GM06990 (cell line): ENCODE data around the gene PRKCE.

Experiments used
- DNase-seq: peaks from one replicate; pipeline ENCODE4 v3.0.0-alpha.2; 2011; ENCODE audit not compliant: insufficient read length; ENCODE audit errors: extremely low read depth
- H3K27me3 ChIP-seq: replicated peaks from 2 replicates; pipeline ENCODE4 v1.6.0; 2011; ENCODE audit warnings: low read length; ENCODE audit not compliant: control insufficient read depth, insufficient read depth
- H3K36me3 ChIP-seq: 2 replicates; pipeline ENCODE4 v1.5.1; 2011; ENCODE audit warnings: low read length; ENCODE audit not compliant: control insufficient read depth, insufficient read depth
- H3K4me3 ChIP-seq: replicated peaks from 2 replicates; pipeline ENCODE4 v1.5.1; 2011; ENCODE audit warnings: low read depth, mild to moderate bottlenecking, control low read depth, low read length
- TF ChIP-seq, protein P1 (sequence below): IDR thresholded peaks from 2 replicates; pipeline ENCODE4 v1.5.1; 2011; ENCODE audit warnings: low read length, control low read depth, mild to moderate bottlenecking, inconsistent platforms; ENCODE audit not compliant: insufficient read depth, poor library complexity, severe bottlenecking

PRKCE gene

GRCh38 chr2:45631955-45632354, 19.5 kb upstream of the PRKCE start:
- DNase-seq: no peak
- Histone ChIP-seq H3K36me3 (no peaks in the 10 kb centered on the region), H3K27me3 (no peaks in the 10 kb centered on the region), H3K4me3 (no peak overlapping the region)
- TF ChIP-seq, protein P1, sequence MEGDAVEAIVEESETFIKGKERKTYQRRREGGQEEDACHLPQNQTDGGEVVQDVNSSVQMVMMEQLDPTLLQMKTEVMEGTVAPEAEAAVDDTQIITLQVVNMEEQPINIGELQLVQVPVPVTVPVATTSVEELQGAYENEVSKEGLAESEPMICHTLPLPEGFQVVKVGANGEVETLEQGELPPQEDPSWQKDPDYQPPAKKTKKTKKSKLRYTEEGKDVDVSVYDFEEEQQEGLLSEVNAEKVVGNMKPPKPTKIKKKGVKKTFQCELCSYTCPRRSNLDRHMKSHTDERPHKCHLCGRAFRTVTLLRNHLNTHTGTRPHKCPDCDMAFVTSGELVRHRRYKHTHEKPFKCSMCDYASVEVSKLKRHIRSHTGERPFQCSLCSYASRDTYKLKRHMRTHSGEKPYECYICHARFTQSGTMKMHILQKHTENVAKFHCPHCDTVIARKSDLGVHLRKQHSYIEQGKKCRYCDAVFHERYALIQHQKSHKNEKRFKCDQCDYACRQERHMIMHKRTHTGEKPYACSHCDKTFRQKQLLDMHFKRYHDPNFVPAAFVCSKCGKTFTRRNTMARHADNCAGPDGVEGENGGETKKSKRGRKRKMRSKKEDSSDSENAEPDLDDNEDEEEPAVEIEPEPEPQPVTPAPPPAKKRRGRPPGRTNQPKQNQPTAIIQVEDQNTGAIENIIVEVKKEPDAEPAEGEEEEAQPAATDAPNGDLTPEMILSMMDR: no peak

DNA sequence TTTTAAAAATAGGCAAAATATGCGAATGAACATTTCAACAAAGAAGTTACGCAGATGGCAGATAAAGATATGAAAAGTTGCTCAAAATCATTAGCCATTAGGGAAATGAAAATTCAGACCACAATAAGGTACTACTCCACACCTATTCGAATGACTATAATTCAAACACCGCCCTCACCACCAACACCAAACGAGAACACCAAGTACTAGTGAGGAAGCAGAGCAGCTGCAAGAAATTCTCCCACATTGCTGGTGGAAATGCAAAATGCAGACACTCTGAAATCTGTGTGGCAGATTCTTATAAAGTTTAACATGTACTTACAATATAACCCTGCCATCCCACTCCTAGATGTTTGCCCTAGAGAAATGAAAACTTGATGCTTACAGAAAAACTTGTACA, 17.3 kb upstream of the PRKCE start:
- Histone ChIP-seq H3K36me3 (no peaks in the 10 kb centered on the region), H3K27me3 (no peaks in the 10 kb centered on the region; the same call in 1 of the 2 replicates), H3K4me3 (no peak overlapping the region)
- DNase-seq: no peak
- TF ChIP-seq, protein P1: no peak

GRCh38 chr2:45636008-45636407, 15.5 kb upstream of the PRKCE start:
- no peaks in the 10 kb centered on the region; the same call in 1 of the 2 replicates for H3K27me3 ChIP-seq
- TF ChIP-seq, protein P1: no peak
- H3K4me3 ChIP-seq: no peak overlapping the region
- no peak for DNase-seq
- H3K36me3 ChIP-seq: no peaks in the 10 kb centered on the region

DNA sequence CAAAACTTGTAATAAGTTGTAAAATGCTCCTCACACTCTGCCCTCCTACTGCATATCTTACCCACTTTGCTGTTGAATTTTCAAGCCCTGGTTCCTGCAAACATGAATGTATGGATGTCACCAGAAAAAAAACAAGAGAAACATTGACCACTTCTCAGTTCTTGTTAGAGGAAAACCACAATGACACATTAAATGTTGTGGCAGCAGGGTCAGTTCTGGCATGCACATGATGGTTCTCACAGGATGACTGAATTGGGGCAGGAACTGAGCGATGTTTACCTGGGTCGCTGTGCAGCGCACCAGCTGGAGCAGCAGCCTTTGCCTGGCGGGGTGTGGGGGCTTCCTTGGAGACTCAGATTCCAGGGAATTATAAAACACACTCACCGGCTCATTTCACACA, 14.0 kb upstream of the PRKCE start:
- Histone ChIP-seq H3K36me3 (no peaks in the 10 kb centered on the region), H3K4me3 (no peak overlapping the region), H3K27me3 (peaks cover 2% of the 10 kb centered on the region; the same call in 1 of the 2 replicates)
- DNase-seq: no peak
- TF ChIP-seq, protein P1: no peak

- Histone ChIP-seq H3K4me3 (no peak overlapping the region), H3K36me3 (no peaks in the 10 kb centered on the region), H3K27me3 (peaks cover 3% of the 10 kb centered on the region; the same call in 1 of the 2 replicates)
- DNase-seq: no peak
- TF ChIP-seq, protein P1: no peak
These were observed 10.9 kb upstream of the PRKCE start for GRCh38 chr2:45640576-45640975.

- peak; percentile 16 for DNase-seq
- H3K27me3 ChIP-seq: peaks cover 3% of the 10 kb centered on the region; the same call in 1 of the 2 replicates
- peak overlapping the region; percentile 46 for H3K4me3 ChIP-seq
These were observed 8.4 kb upstream of the PRKCE start for GRCh38 chr2:45643095-45643494.

More at GRCh38 chr2:45643095-45643494, 8.4 kb upstream of the PRKCE start:
- TF ChIP-seq, protein P1: no peak
- H3K36me3 ChIP-seq: no peaks in the 10 kb centered on the region
